ENCODE results near the gene UNC50. TPM values are rescaled to one million over a fixed set of nuclear protein-coding genes. Genes with fewer than 3 reads are reported as not detected.

The UNC50 gene
- polyA plus RNA-seq, 2 of the 4 experiments (the other 2 are of a cell fraction): 57.0 to 90.6 TPM

Other genes starting within 250 kb of the UNC50 start
- gene INPP4A, start 163.7 kb upstream of the UNC50 start, polyA plus RNA-seq (2011; rRNA removed): 16.0 and 20.2 TPM in 2 replicates
- gene INPP4A, start 163.7 kb upstream of the UNC50 start, polyA plus RNA-seq (2017; fragmentation: RNase III; extraction: RNeasy Plus Mini Kit Qiagen cat#74134 plus additional on column Dnase treatment): 8.8 to 9.6 TPM (median 9.4 TPM) in 3 replicates
- 30.1 and 43.3 TPM in 2 replicates for gene COA5, start 77 bp upstream of the UNC50 start, polyA plus RNA-seq (2011; rRNA removed)
- 32.7 to 42.4 TPM (median 32.8 TPM) in 3 replicates for gene COA5, start 77 bp upstream of the UNC50 start, polyA plus RNA-seq (2017; fragmentation: RNase III; extraction: RNeasy Plus Mini Kit Qiagen cat#74134 plus additional on column Dnase treatment)
- gene MGAT4A, start 122.5 kb downstream of the UNC50 start, polyA plus RNA-seq (2011; rRNA removed): 2.3 and 2.6 TPM in 2 replicates
- gene MGAT4A, start 122.5 kb downstream of the UNC50 start, polyA plus RNA-seq (2017; fragmentation: RNase III; extraction: RNeasy Plus Mini Kit Qiagen cat#74134 plus additional on column Dnase treatment): 0.61 to 0.77 TPM (median 0.75 TPM) in 3 replicates